ENCODE data around the gene FAM90A26.
"Not testable (repeated sequence)": the region's sequence is repeated elsewhere in the genome, so short reads cannot be mapped to it uniquely, and the experiment has no call there.

Gene FAM90A26

DNA sequence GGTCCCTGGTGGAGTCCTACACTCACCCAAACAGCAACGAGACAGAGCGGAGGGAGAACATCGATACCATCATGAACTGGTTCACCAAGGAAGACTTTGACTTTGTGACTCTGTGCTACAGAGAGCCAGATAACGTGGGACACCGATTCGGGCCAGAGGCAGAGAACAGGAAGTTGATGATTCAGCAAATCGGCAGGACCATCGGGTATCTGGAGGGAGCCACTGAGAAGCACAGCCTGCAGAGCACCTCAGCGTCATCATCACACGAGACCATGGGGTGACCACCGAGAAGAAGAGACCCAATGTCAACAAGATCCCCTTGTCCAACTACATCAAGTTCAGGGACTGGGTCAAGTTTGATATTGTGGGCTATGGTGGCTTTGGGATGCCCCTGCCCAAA lies 29.2 kb upstream of the FAM90A26 start:
- H3K4ac ChIP-seq (ENCODE audit: low read length); H3K27ac ChIP-seq (replicated peaks; ENCODE audit: low read length); H3K9me3 ChIP-seq (replicated peaks in 1 of 2; ENCODE audit: control insufficient read depth in 2 of 2, insufficient read depth in 1 of 2, low read depth in 1 of 2, low read length in 2 of 2); H3K36me3 ChIP-seq (replicated peaks in 1 of 2; ENCODE audit: control insufficient read depth in 2 of 2, insufficient read depth in 2 of 2, low read length in 2 of 2); H3K14ac ChIP-seq (ENCODE audit: low read length); H3K9ac ChIP-seq (ENCODE audit: low read depth, low read length, poor library complexity); H2AFZ ChIP-seq (ENCODE audit: low read length); H3K79me1 ChIP-seq (ENCODE audit: low read depth, low read length); H2BK15ac ChIP-seq (ENCODE audit: low read length); H2AK5ac ChIP-seq (ENCODE audit: low read depth, low read length); H3K4me1 ChIP-seq (ENCODE audit: control insufficient read depth in 2 of 2, insufficient read depth in 1 of 2, low read depth in 1 of 2, low read length in 2 of 2); DNase-seq (ENCODE audit: low spot score); H4K91ac ChIP-seq (ENCODE audit: low read depth, low read length, poor library complexity); H3K4me3 ChIP-seq (ENCODE audit: low read length in 2 of 2); H2BK5ac ChIP-seq (ENCODE audit: low read length); H3K4me2 ChIP-seq (ENCODE audit: insufficient read depth, low read length, poor library complexity, severe bottlenecking); H3K27me3 ChIP-seq (ENCODE audit: control insufficient read depth in 3 of 3, insufficient read depth in 3 of 3, low read depth in 1 of 3, low read length in 3 of 3); H3K23ac ChIP-seq (ENCODE audit: low read depth, low read length, poor library complexity); H4K8ac ChIP-seq (ENCODE audit: low read depth, low read length); H2BK120ac ChIP-seq (ENCODE audit: low read depth, low read length); H2BK12ac ChIP-seq (ENCODE audit: low read length); H3K18ac ChIP-seq (ENCODE audit: low read length): not testable (repeated sequence)
- WGBS, 2 donors (ENCODE audit: extremely low coverage in 2 of 2, insufficient read length in 2 of 2, insufficient replicate concordance in 1 of 2): no CpG with 5 or more reads among the region's 11 CpGs

DNA sequence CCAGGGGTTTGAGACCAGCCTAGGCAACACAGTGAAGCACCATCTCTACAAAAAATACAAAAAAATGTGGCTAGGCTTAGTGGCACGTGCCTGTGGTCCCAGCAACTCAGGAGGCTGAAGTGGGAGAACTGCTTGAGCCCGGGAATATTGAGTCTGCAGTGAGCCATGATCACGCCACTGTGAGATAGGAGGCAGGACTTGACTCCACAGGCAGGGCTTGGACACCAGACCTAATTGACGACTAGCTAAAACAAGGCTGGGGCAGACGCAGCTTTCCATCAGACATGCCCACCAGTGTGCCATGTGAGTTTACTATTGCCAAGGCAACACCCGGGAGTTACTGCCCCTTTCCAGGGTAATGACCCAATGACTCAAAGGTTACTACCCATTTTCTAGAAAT lies 27.4 kb upstream of the FAM90A26 start:
- not testable (repeated sequence) for H3K4me2 ChIP-seq (ENCODE audit: insufficient read depth, low read length, poor library complexity, severe bottlenecking); H3K27me3 ChIP-seq (ENCODE audit: control insufficient read depth in 3 of 3, insufficient read depth in 3 of 3, low read depth in 1 of 3, low read length in 3 of 3); H4K8ac ChIP-seq (ENCODE audit: low read depth, low read length); H3K4me1 ChIP-seq (ENCODE audit: control insufficient read depth in 2 of 2, insufficient read depth in 1 of 2, low read depth in 1 of 2, low read length in 2 of 2); H2BK15ac ChIP-seq (ENCODE audit: low read length); H3K79me1 ChIP-seq (ENCODE audit: low read depth, low read length); H3K27ac ChIP-seq (replicated peaks; ENCODE audit: low read length); DNase-seq (ENCODE audit: low spot score); H2AK5ac ChIP-seq (ENCODE audit: low read depth, low read length); H3K23ac ChIP-seq (ENCODE audit: low read depth, low read length, poor library complexity); H3K4ac ChIP-seq (ENCODE audit: low read length); H3K18ac ChIP-seq (ENCODE audit: low read length); H4K91ac ChIP-seq (ENCODE audit: low read depth, low read length, poor library complexity); H3K14ac ChIP-seq (ENCODE audit: low read length); H3K9me3 ChIP-seq (replicated peaks in 1 of 2; ENCODE audit: control insufficient read depth in 2 of 2, insufficient read depth in 1 of 2, low read depth in 1 of 2, low read length in 2 of 2); H2AFZ ChIP-seq (ENCODE audit: low read length); H2BK5ac ChIP-seq (ENCODE audit: low read length); H3K9ac ChIP-seq (ENCODE audit: low read depth, low read length, poor library complexity); H2BK12ac ChIP-seq (ENCODE audit: low read length); H3K4me3 ChIP-seq (ENCODE audit: low read length in 2 of 2); H3K36me3 ChIP-seq (replicated peaks in 1 of 2; ENCODE audit: control insufficient read depth in 2 of 2, insufficient read depth in 2 of 2, low read length in 2 of 2); H2BK120ac ChIP-seq (ENCODE audit: low read depth, low read length)
- no CpG with 5 or more reads among the region's 6 CpGs for WGBS, 2 donors (ENCODE audit: extremely low coverage in 2 of 2, insufficient read length in 2 of 2, insufficient replicate concordance in 1 of 2)

DNA sequence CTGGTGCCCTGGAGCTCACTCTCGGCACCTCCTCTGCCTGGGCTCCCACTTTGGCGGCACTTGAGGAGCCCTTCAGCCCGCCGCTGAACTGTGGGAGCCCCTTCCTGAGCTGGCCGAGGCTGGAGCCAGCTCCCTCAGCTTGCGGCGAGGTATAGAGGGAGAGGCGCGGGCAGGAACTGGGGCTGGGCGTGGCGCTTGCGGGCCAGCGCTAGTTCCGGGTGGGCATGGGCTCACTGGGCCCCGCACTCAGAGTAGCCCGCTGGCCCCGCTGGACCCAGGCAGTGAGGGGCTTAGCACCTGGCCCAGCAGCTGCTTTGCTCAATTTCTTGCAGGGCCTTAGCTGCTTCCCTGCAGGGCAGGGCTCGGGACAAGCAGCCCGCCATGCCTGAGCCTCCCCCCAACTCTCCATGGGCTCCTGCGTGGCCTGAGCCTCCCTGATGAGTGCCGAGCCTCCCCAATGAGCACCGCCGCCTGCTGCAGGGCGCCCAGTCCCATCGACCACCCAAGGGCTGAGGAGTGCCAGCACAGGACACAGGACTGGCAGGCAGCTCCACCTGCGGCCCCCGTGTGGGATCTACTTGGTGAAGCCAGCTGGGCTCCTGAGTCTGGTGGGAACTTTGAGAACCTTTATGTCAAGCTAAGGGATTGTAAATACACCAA lies 26.7 kb upstream of the FAM90A26 start:
- Histone ChIP-seq H3K23ac (ENCODE audit: low read depth, low read length, poor library complexity) (no peak overlapping the region), H2BK120ac (ENCODE audit: low read depth, low read length) (no peak overlapping the region), H3K27me3 (ENCODE audit: control insufficient read depth in 3 of 3, insufficient read depth in 3 of 3, low read depth in 1 of 3, low read length in 3 of 3) (no peaks in the 10 kb centered on the region), H3K4me1 (ENCODE audit: control insufficient read depth in 2 of 2, insufficient read depth in 1 of 2, low read depth in 1 of 2, low read length in 2 of 2) (no peaks in the 10 kb centered on the region), H3K9me3 (replicated peaks in 1 of 2; ENCODE audit: control insufficient read depth in 2 of 2, insufficient read depth in 1 of 2, low read depth in 1 of 2, low read length in 2 of 2) (no peaks in the 10 kb centered on the region), H3K4me3 (ENCODE audit: low read length in 2 of 2) (no peak overlapping the region), H3K14ac (ENCODE audit: low read length) (no peak overlapping the region), H4K91ac (ENCODE audit: low read depth, low read length, poor library complexity) (no peak overlapping the region), H2BK5ac (ENCODE audit: low read length) (no peak overlapping the region), H3K9ac (ENCODE audit: low read depth, low read length, poor library complexity) (no peak overlapping the region), H3K4ac (ENCODE audit: low read length) (no peak overlapping the region), H3K27ac (replicated peaks; ENCODE audit: low read length) (no peak overlapping the region), H2BK12ac (ENCODE audit: low read length) (no peak overlapping the region), H2AK5ac (ENCODE audit: low read depth, low read length) (no peak overlapping the region), H3K36me3 (replicated peaks in 1 of 2; ENCODE audit: control insufficient read depth in 2 of 2, insufficient read depth in 2 of 2, low read length in 2 of 2) (no peaks in the 10 kb centered on the region), H2AFZ (ENCODE audit: low read length) (no peak overlapping the region), H3K4me2 (ENCODE audit: insufficient read depth, low read length, poor library complexity, severe bottlenecking) (no peak overlapping the region), H4K8ac (ENCODE audit: low read depth, low read length) (no peak overlapping the region), H2BK15ac (ENCODE audit: low read length) (no peak overlapping the region), H3K79me1 (ENCODE audit: low read depth, low read length) (no peaks in the 10 kb centered on the region), H3K18ac (ENCODE audit: low read length) (peak overlapping the region; percentile 64)
- no peak for DNase-seq (ENCODE audit: low spot score)
- WGBS, 2 donors (ENCODE audit: extremely low coverage in 2 of 2, insufficient read length in 2 of 2, insufficient replicate concordance in 1 of 2): no CpG with 5 or more reads among the region's 27 CpGs

DNA sequence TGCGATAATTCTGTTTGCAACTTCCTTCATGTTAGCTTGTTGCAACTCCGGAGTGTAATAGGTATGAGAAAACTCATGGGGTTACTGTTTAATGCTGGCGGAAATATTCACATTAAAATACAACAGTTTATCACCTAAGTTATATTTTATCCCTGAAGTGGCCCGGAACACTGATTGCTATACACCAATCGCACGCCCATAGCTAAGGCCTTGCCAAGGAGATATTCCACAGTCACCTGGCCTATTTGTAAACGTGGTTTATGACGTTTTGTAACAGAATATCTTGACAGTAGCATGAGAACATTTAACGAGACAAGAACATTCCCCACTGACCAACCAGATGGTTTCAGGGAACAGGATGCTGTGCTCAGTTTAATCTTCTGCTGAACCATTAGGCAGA lies 23.2 kb upstream of the FAM90A26 start:
- H3K18ac ChIP-seq (ENCODE audit: low read length): no peak overlapping the region
- H3K36me3 ChIP-seq (replicated peaks in 1 of 2; ENCODE audit: control insufficient read depth in 2 of 2, insufficient read depth in 2 of 2, low read length in 2 of 2): no peaks in the 10 kb centered on the region
- no peak overlapping the region for H3K9ac ChIP-seq (ENCODE audit: low read depth, low read length, poor library complexity)
- H3K79me1 ChIP-seq (ENCODE audit: low read depth, low read length): no peaks in the 10 kb centered on the region
- no peak overlapping the region for H2BK15ac ChIP-seq (ENCODE audit: low read length)
- H3K9me3 ChIP-seq (replicated peaks in 1 of 2; ENCODE audit: control insufficient read depth in 2 of 2, insufficient read depth in 1 of 2, low read depth in 1 of 2, low read length in 2 of 2): no peaks in the 10 kb centered on the region
- H2BK120ac ChIP-seq (ENCODE audit: low read depth, low read length): no peak overlapping the region
- WGBS, 2 donors (ENCODE audit: extremely low coverage in 2 of 2, insufficient read length in 2 of 2, insufficient replicate concordance in 1 of 2): no CpG with 5 or more reads among the region's 9 CpGs
- H2BK5ac ChIP-seq (ENCODE audit: low read length): no peak overlapping the region
- no peak overlapping the region for H2AK5ac ChIP-seq (ENCODE audit: low read depth, low read length)
- no peak overlapping the region for H2AFZ ChIP-seq (ENCODE audit: low read length)
- H3K27ac ChIP-seq (replicated peaks; ENCODE audit: low read length): no peak overlapping the region
- no peak for DNase-seq (ENCODE audit: low spot score)
- no peak overlapping the region for H4K91ac ChIP-seq (ENCODE audit: low read depth, low read length, poor library complexity)
- H3K27me3 ChIP-seq (ENCODE audit: control insufficient read depth in 3 of 3, insufficient read depth in 3 of 3, low read depth in 1 of 3, low read length in 3 of 3): no peaks in the 10 kb centered on the region
- no peak overlapping the region for H2BK12ac ChIP-seq (ENCODE audit: low read length)
- no peak overlapping the region for H3K4me2 ChIP-seq (ENCODE audit: insufficient read depth, low read length, poor library complexity, severe bottlenecking)
- H3K4ac ChIP-seq (ENCODE audit: low read length): no peak overlapping the region
- no peak overlapping the region for H3K4me3 ChIP-seq (ENCODE audit: low read length in 2 of 2)
- no peak overlapping the region for H4K8ac ChIP-seq (ENCODE audit: low read depth, low read length)
- no peak overlapping the region for H3K23ac ChIP-seq (ENCODE audit: low read depth, low read length, poor library complexity)
- H3K4me1 ChIP-seq (ENCODE audit: control insufficient read depth in 2 of 2, insufficient read depth in 1 of 2, low read depth in 1 of 2, low read length in 2 of 2): no peaks in the 10 kb centered on the region
- H3K14ac ChIP-seq (ENCODE audit: low read length): no peak overlapping the region

Measured in neuronal stem cell (in vitro differentiated cells).